Spinal cord (tissue), 10 donors: ENCODE measurements around the gene ADAM15. TPM values are rescaled to one million over a fixed set of nuclear protein-coding genes. Genes with fewer than 3 reads are reported as not detected.

Experiments
- DNase-seq, 6 donors: peaks; one replicate each; pipeline versions ENCODE4 v3.0.0 to v3.0.0-alpha.2; 2013 to 2015; ENCODE audit warnings: low spot score in 6 of 6, low read depth in 4 of 6
- H3K27ac ChIP-seq: one replicate; pipeline ENCODE4 v1.5.1; 2013; ENCODE audit warnings: low read depth, low read length, control low read depth
- H3K27me3 ChIP-seq: one replicate; pipeline ENCODE4 v1.6.1; 2013; ENCODE audit warnings: low read length; ENCODE audit not compliant: control insufficient read depth, insufficient read depth
- H3K36me3 ChIP-seq: one replicate; pipeline ENCODE4 v1.6.1; 2013; ENCODE audit warnings: low read length; ENCODE audit not compliant: control insufficient read depth, insufficient read depth
- H3K4me1 ChIP-seq: one replicate; pipeline ENCODE4 v1.6.1; 2013; ENCODE audit warnings: low read length; ENCODE audit not compliant: control insufficient read depth, insufficient read depth
- H3K4me3 ChIP-seq: one replicate; pipeline ENCODE4 v1.5.1; 2013; ENCODE audit warnings: low read depth, low read length, control low read depth
- H3K9me3 ChIP-seq: one replicate; pipeline ENCODE4 v1.6.1; 2013; ENCODE audit warnings: low read length; ENCODE audit not compliant: control insufficient read depth, insufficient read depth
- WGBS: methylation state at CpG from one replicate; pipeline ENCODE4 v1.1.5; 2013; ENCODE audit warnings: missing lambda C conversion rate; ENCODE audit not compliant: insufficient coverage; 5-methylcytosine and 5-hydroxymethylcytosine counted together
- polyA plus RNA-seq, 2 donors: library from polyadenylated mRNA; unstranded; fragments of 120-200 nt; gene quantifications; one replicate each; pipeline ENCODE4 v1.2.1, GENCODE V29; 2013; ENCODE audit not compliant: insufficient read length in 2 of 2
- total RNA-seq, 2 donors: library from RNA; depleted of rRNA in 1 of 2; stranded (reverse); fragments of 120-200 nt in 1 of 2; fragments of >200 nt in 1 of 2; gene quantifications; one replicate each; pipeline versions ENCODE4 v1.2.3 to v1.2.4, GENCODE V29; 2013 to 2014
- donor health status: healthy.

ADAM15 gene
- total and polyA plus RNA-seq, 4 donors = 29.9 to 100 (median 65.8) TPM

- H3K36me3 ChIP-seq = peaks cover 4% of the 10 kb centered on the region
- peak in 1 of 6 donors; percentile 48 for DNase-seq
- no CpG with 5 or more reads among the region's 7 CpGs for WGBS
- no peaks in the 10 kb centered on the region for H3K27me3 ChIP-seq
- peak overlapping the region; percentile 33 for H3K27ac ChIP-seq
- H3K4me3 ChIP-seq = peak overlapping the region; percentile 9
- H3K9me3 ChIP-seq = no peaks in the 10 kb centered on the region
- peaks cover 34% of the 10 kb centered on the region for H3K4me1 ChIP-seq
Measured at GRCh38 chr1:155069551-155070157, 18.5 kb downstream of the ADAM15 start.

- peak overlapping the region; percentile 73 for H3K27ac ChIP-seq
- DNase-seq = peak in 2 of 6 donors; percentile 58 to 83
- WGBS = 5% methylated on average over 12 of the region's 28 CpGs
- peak overlapping the region; percentile 43 for H3K4me3 ChIP-seq
- H3K36me3 ChIP-seq = peaks cover 4% of the 10 kb centered on the region
- peaks cover 31% of the 10 kb centered on the region for H3K4me1 ChIP-seq
- H3K9me3 ChIP-seq = no peaks in the 10 kb centered on the region
- no peaks in the 10 kb centered on the region for H3K27me3 ChIP-seq
Measured at GRCh38 chr1:155070158-155070621, 19.1 kb downstream of the ADAM15 start.

GRCh38 chr1:155070721-155071569, 19.8 kb downstream of the ADAM15 start:
- Histone ChIP-seq H3K27me3 (no peaks in the 10 kb centered on the region), H3K27ac (peak overlapping the region; percentile 73), H3K4me1 (peaks cover 30% of the 10 kb centered on the region), H3K4me3 (peak overlapping the region; percentile 43), H3K36me3 (peaks cover 4% of the 10 kb centered on the region), H3K9me3 (no peaks in the 10 kb centered on the region)
- 4% methylated on average over 58 of the region's 61 CpGs for WGBS
- DNase-seq = peak in 2 of 6 donors; percentile 90 to 92

GRCh38 chr1:155071701-155072100, 20.6 kb downstream of the ADAM15 start:
- H3K27ac ChIP-seq = peak overlapping the region; percentile 73
- WGBS = 17% methylated on average over 14 of the region's 14 CpGs

GRCh38 chr1:155072531-155073289, 21.6 kb downstream of the ADAM15 start:
- Histone ChIP-seq H3K4me1 (peaks cover 30% of the 10 kb centered on the region), H3K9me3 (no peaks in the 10 kb centered on the region), H3K4me3 (no peak overlapping the region), H3K36me3 (no peaks in the 10 kb centered on the region), H3K27ac (no peak overlapping the region), H3K27me3 (no peaks in the 10 kb centered on the region)
- DNase-seq = no peak
- WGBS = 58% methylated on average over 5 of the region's 7 CpGs

More at GRCh38 chr1:155071701-155072100, 20.6 kb downstream of the ADAM15 start:
- peak in 2 of 6 donors; percentile 51 to 90 for DNase-seq
- H3K4me3 ChIP-seq = peak overlapping the region; percentile 43
- peaks cover 30% of the 10 kb centered on the region for H3K4me1 ChIP-seq
- no peaks in the 10 kb centered on the region for H3K9me3 ChIP-seq
- H3K36me3 ChIP-seq = peaks cover under 1% of the 10 kb centered on the region
- H3K27me3 ChIP-seq = no peaks in the 10 kb centered on the region

GRCh38 chr1:155073377-155074242, 22.5 kb downstream of the ADAM15 start:
- WGBS = 94% methylated on average over 3 of the region's 3 CpGs

GRCh38 chr1:155075535-155075934, 24.4 kb downstream of the ADAM15 start:
- WGBS = 25% methylated on average over 1 of the region's 5 CpGs
- peaks cover 40% of the 10 kb centered on the region for H3K4me1 ChIP-seq
- H3K36me3 ChIP-seq = no peaks in the 10 kb centered on the region
- no peak overlapping the region for H3K27ac ChIP-seq
- H3K27me3 ChIP-seq = peaks cover 15% of the 10 kb centered on the region
- no peak overlapping the region for H3K4me3 ChIP-seq
- DNase-seq = no peak
- no peaks in the 10 kb centered on the region for H3K9me3 ChIP-seq

More at GRCh38 chr1:155073377-155074242, 22.5 kb downstream of the ADAM15 start:
- Histone ChIP-seq H3K27ac (no peak overlapping the region), H3K27me3 (no peaks in the 10 kb centered on the region), H3K4me3 (no peak overlapping the region), H3K36me3 (no peaks in the 10 kb centered on the region), H3K9me3 (no peaks in the 10 kb centered on the region), H3K4me1 (peaks cover 38% of the 10 kb centered on the region)
- no peak for DNase-seq

GRCh38 chr1:155076371-155076770, 25.3 kb downstream of the ADAM15 start:
- no peaks in the 10 kb centered on the region for H3K9me3 ChIP-seq
- peaks cover 20% of the 10 kb centered on the region for H3K27me3 ChIP-seq
- peaks cover 40% of the 10 kb centered on the region for H3K4me1 ChIP-seq
- H3K4me3 ChIP-seq = no peak overlapping the region
- 36% methylated on average over 1 of the region's 1 CpG for WGBS
- no peak for DNase-seq
- H3K36me3 ChIP-seq = no peaks in the 10 kb centered on the region
- H3K27ac ChIP-seq = no peak overlapping the region
